Endothelial cell of umbilical vein (primary cell): Measurements from ENCODE around the gene ALDH1A3. TPM values are rescaled to one million over a fixed set of nuclear protein-coding genes. Genes with fewer than 3 reads are reported as not detected.

ENCODE experiments used
- BruUV-seq: library from RNA; stranded (reverse); fragments of 400-500 nt; replicated peaks from 2 replicates; lab custom pipeline; 2021; lab: Mats Ljungman, UMichigan
- CTCF ChIA-PET: fragments of 300-600, 350-600 bp; sonication (Branson Sonifier 250); formaldehyde crosslinking; loops from one replicate; lab custom pipeline; 2021; ENCODE audit warnings: antibody characterized with exemption, inconsistent platforms; lab: Charles Lee
- POLR2A ChIA-PET: fragments of 300-600, 350-600 bp; sonication (Branson Sonifier 250); formaldehyde crosslinking; loops from one replicate; lab custom pipeline; 2021; ENCODE audit warnings: antibody characterized with exemption, inconsistent platforms; lab: Charles Lee
- DNase-seq: peaks from one replicate; pipeline ENCODE4 v3.0.0-alpha.2; 2011; ENCODE audit warnings: low read depth, low spot score
- FAIRE-seq: peaks from 2 replicates; lab custom pipeline; 2011; peaks lifted over from hg19 to GRCh38; lab: Jason Lieb, UNC
- H2AFZ ChIP-seq: 2 replicates; pipeline ENCODE4 v1.6.0; 2012; ENCODE audit warnings: low read depth, low read length, control low read depth, inconsistent platforms
- H3K27ac ChIP-seq: 2 replicates; pipeline ENCODE4 v1.5.1; 2011; ENCODE audit warnings: low read depth, mild to moderate bottlenecking, control low read depth, low read length, moderate library complexity; ENCODE audit not compliant: insufficient read depth
- H3K27me3 ChIP-seq, 2 experiments: 2 replicates each; pipeline versions ENCODE4 v1.6.0 to v1.6.1; 2011; ENCODE audit warnings: low read length in 2 of 2, mixed read lengths in 1 of 2; ENCODE audit not compliant: control insufficient read depth in 2 of 2, insufficient read depth in 2 of 2
- H3K36me3 ChIP-seq, 2 experiments: 2 replicates in 1 of 2; 3 replicates in 1 of 2; pipeline ENCODE4 v1.5.1; 2011; ENCODE audit warnings: low read length in 2 of 2, mild to moderate bottlenecking in 1 of 2, moderate library complexity in 1 of 2; ENCODE audit not compliant: control insufficient read depth in 2 of 2, insufficient read depth in 2 of 2; ENCODE audit errors: extremely low read depth in 1 of 2
- H3K4me1 ChIP-seq: 3 replicates; pipeline ENCODE4 v1.5.1; 2011; ENCODE audit warnings: mild to moderate bottlenecking, low read length; ENCODE audit not compliant: control insufficient read depth, insufficient read depth; ENCODE audit errors: extremely low read depth
- H3K4me2 ChIP-seq: 2 replicates; pipeline ENCODE4 v1.6.1; 2011; ENCODE audit warnings: low read length, control low read depth, mixed read lengths; ENCODE audit not compliant: insufficient read depth
- H3K4me3 ChIP-seq, 3 experiments: fragments of 200-600 bp in 1 of 3; sonication (generic), shearing (Covaris generic) in 1 of 3; replicated peaks in 1 of 3; 2 replicates each; pipeline ENCODE4 v1.5.1; 2011 to 2016; ENCODE audit warnings: control low read depth in 3 of 3, low read length in 3 of 3, mild to moderate bottlenecking in 2 of 3, inconsistent platforms in 1 of 3, low read depth in 1 of 3, moderate library complexity in 1 of 3; ENCODE audit not compliant: insufficient read depth in 1 of 3
- H3K79me2 ChIP-seq: 2 replicates; pipeline ENCODE4 v1.6.0; 2012; ENCODE audit warnings: low read length, inconsistent platforms; ENCODE audit not compliant: control insufficient read depth, insufficient read depth
- H3K9ac ChIP-seq: replicated peaks from 2 replicates; pipeline ENCODE3; 2011; ENCODE audit warnings: low read length, control low read depth; ENCODE audit not compliant: insufficient read depth; ENCODE audit errors: extremely low read depth
- H3K9me1 ChIP-seq: replicated peaks from 3 replicates; pipeline ENCODE4 v1.6.0; 2011; ENCODE audit warnings: mild to moderate bottlenecking, low read length; ENCODE audit not compliant: control insufficient read depth, insufficient read depth; ENCODE audit errors: extremely low read depth
- H3K9me3 ChIP-seq: replicated peaks from 2 replicates; pipeline ENCODE4 v1.5.1; 2012; ENCODE audit warnings: low read length, inconsistent platforms; ENCODE audit not compliant: control insufficient read depth, insufficient read depth
- H4K20me1 ChIP-seq: replicated peaks from 2 replicates; pipeline ENCODE3; 2011; ENCODE audit warnings: mild to moderate bottlenecking, low read length; ENCODE audit not compliant: control insufficient read depth, insufficient read depth; ENCODE audit errors: extremely low read depth
- EZH2 ChIP-seq: IDR thresholded peaks from 2 replicates; pipeline ENCODE4 v1.6.1; 2012; ENCODE audit warnings: borderline replicate concordance, low read depth, mild to moderate bottlenecking, moderate library complexity, low read length, inconsistent platforms; ENCODE audit not compliant: severe bottlenecking
- FOS ChIP-seq: IDR thresholded peaks from 2 replicates; pipeline ENCODE4 v1.6.1; 2011; ENCODE audit warnings: mild to moderate bottlenecking, low read length, moderate library complexity, borderline replicate concordance; ENCODE audit not compliant: insufficient read depth
- GATA2 ChIP-seq: IDR thresholded peaks from 2 replicates; pipeline ENCODE4 v1.7.0; 2011; ENCODE audit warnings: low read depth, mild to moderate bottlenecking, moderate library complexity, mixed read lengths, low read length; ENCODE audit not compliant: insufficient read length, insufficient read depth
- JUN ChIP-seq: IDR thresholded peaks from 2 replicates; pipeline ENCODE4 v1.6.1; 2011; ENCODE audit warnings: borderline replicate concordance, low read depth; ENCODE audit not compliant: insufficient read length, insufficient read depth
- MYC ChIP-seq: IDR thresholded peaks from one replicate; pipeline ENCODE4 v1.6.1; 2011; ENCODE audit warnings: mild to moderate bottlenecking, low read depth, low read length
- POLR2A ChIP-seq: IDR thresholded peaks from 2 replicates; pipeline ENCODE4 v1.6.1; 2012; ENCODE audit warnings: low read depth, mild to moderate bottlenecking, control low read depth, low read length
- POLR2AphosphoS5 ChIP-seq: IDR thresholded peaks from 2 replicates; pipeline ENCODE4 v1.6.1; 2012; ENCODE audit warnings: low read depth, mild to moderate bottlenecking, control low read depth, low read length, moderate library complexity; ENCODE audit not compliant: insufficient read depth
- dilution Hi-C: fragments of 300-500 bp; cut with MboI; formaldehyde crosslinking; loops from one replicate; pipeline ENCODE4 v1.15.0; 2019; ENCODE audit warnings: low sequenced_read_pairs; ENCODE audit not compliant: extremely low pct_ligation_motif_present
- intact Hi-C: fragments of 100-400 bp; cut with micrococcal nuclease; formaldehyde crosslinking; loops from one replicate; pipeline ENCODE4 v1.10.0; 2022
- polyA plus RNA-seq, 4 experiments: library from polyadenylated mRNA; depleted of rRNA in 3 of 4; stranded (reverse) in 3 of 4; unstranded in 1 of 4; fragments of >200 nt; gene quantifications; 2 replicates each; pipeline versions ENCODE4 v1.2.1 to v1.2.3, GENCODE V29; 2011 to 2012; ENCODE audit warnings: missing spikeins in 1 of 4
- total RNA-seq: library from RNA; stranded (reverse); gene quantifications from 2 replicates; pipeline ENCODE4 v1.2.3, GENCODE V29; 2021
- TF ChIP-seq, protein P1 (sequence below): IDR thresholded peaks from 2 replicates; pipeline ENCODE4 v1.6.1; 2011; ENCODE audit not compliant: insufficient read depth, insufficient read length
- TF ChIP-seq, protein P2 (sequence below), 2 donors: IDR thresholded peaks; 1 replicate in 1 of 2; 2 replicates in 1 of 2; pipeline ENCODE4 v1.5.1; 2011; ENCODE audit warnings: low read length in 2 of 2, mild to moderate bottlenecking in 2 of 2, moderate library complexity in 2 of 2, control low read depth in 1 of 2, inconsistent platforms in 1 of 2, low read depth in 1 of 2; ENCODE audit not compliant: insufficient read depth in 1 of 2; ENCODE audit errors: extremely low read depth in 1 of 2

ALDH1A3 gene
- total and polyA plus RNA-seq, 2 donors (not counting 3 experiments of a cell fraction or from before 2014, with no cell fraction given) = 2.8 to 5.8 TPM

- Histone ChIP-seq H3K9ac (no peak overlapping the region), H3K9me1 (no peaks in the 10 kb centered on the region), H3K27ac (no peak overlapping the region), H4K20me1 (no peaks in the 10 kb centered on the region), H3K4me2 (no peak overlapping the region), H3K9me3 (no peaks in the 10 kb centered on the region), H2AFZ (no peak overlapping the region), H3K79me2 (peaks cover 10% of the 10 kb centered on the region), H3K36me3 (peaks cover 6 to 11% of the 10 kb centered on the region in 2 experiments), H3K4me3 (no peak overlapping the region), H3K27me3 (no peaks in the 10 kb centered on the region), H3K4me1 (peaks cover 5% of the 10 kb centered on the region)
- intact Hi-C loops = no loop called here
- TF ChIP-seq GATA2 (no peak), EZH2 (no peak), MYC (no peak), JUN (no peak), POLR2A (no peak), POLR2AphosphoS5 (no peak), FOS (no peak)
- TF ChIP-seq, protein P1, sequence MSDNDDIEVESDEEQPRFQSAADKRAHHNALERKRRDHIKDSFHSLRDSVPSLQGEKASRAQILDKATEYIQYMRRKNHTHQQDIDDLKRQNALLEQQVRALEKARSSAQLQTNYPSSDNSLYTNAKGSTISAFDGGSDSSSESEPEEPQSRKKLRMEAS = no peak
- TF ChIP-seq, protein P2, sequence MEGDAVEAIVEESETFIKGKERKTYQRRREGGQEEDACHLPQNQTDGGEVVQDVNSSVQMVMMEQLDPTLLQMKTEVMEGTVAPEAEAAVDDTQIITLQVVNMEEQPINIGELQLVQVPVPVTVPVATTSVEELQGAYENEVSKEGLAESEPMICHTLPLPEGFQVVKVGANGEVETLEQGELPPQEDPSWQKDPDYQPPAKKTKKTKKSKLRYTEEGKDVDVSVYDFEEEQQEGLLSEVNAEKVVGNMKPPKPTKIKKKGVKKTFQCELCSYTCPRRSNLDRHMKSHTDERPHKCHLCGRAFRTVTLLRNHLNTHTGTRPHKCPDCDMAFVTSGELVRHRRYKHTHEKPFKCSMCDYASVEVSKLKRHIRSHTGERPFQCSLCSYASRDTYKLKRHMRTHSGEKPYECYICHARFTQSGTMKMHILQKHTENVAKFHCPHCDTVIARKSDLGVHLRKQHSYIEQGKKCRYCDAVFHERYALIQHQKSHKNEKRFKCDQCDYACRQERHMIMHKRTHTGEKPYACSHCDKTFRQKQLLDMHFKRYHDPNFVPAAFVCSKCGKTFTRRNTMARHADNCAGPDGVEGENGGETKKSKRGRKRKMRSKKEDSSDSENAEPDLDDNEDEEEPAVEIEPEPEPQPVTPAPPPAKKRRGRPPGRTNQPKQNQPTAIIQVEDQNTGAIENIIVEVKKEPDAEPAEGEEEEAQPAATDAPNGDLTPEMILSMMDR (IDR thresholded peaks at IDR 0.05; ENCODE audit: extremely low read depth in 1 of 2, insufficient read depth in 1 of 2, low read depth in 1 of 2, low read length in 2 of 2) = no peak
- FAIRE-seq = no peak
- dilution Hi-C loops = no loop called here
- no TSS peak for BruUV-seq
- ChIA-PET CTCF (no interaction called here), POLR2A (no interaction called here)
- DNase-seq = no peak
These were observed 44.3 kb downstream of the ALDH1A3 start for GRCh38 chr15:100923902-100924301.
